Bronchial epithelial cell (primary cell): Measurements from ENCODE around the gene KRTAP10-12. TPM values are rescaled to one million over a fixed set of nuclear protein-coding genes. Genes with fewer than 3 reads are reported as not detected.
A peak's percentile ranks its signal among the peaks of the same experiment; 100 is the strongest.

Experiments used
- DNase-seq: peaks from one replicate; pipeline ENCODE4 v3.0.0-alpha.2; 2010; ENCODE audit warnings: low read depth
- FAIRE-seq: peaks from 2 replicates; lab custom pipeline; 2011; peaks lifted over from hg19 to GRCh38; lab: Jason Lieb, UNC
- H3K27me3 ChIP-seq: 2 replicates; pipeline ENCODE4 v1.5.1; 2011; ENCODE audit warnings: low read length; ENCODE audit not compliant: control insufficient read depth, insufficient read depth
- H3K36me3 ChIP-seq: 2 replicates; pipeline ENCODE4 v1.5.1; 2011; ENCODE audit warnings: low read length; ENCODE audit not compliant: control insufficient read depth, insufficient read depth
- H3K4me3 ChIP-seq: 2 replicates; pipeline ENCODE4 v1.5.1; 2011; ENCODE audit warnings: mild to moderate bottlenecking, low read depth, low read length, control low read depth
- CTCF ChIP-seq: IDR thresholded peaks from 2 replicates; pipeline ENCODE4 v1.5.1; 2011; ENCODE audit warnings: mild to moderate bottlenecking, moderate library complexity, low read length, control low read depth, inconsistent platforms; ENCODE audit not compliant: insufficient read depth, severe bottlenecking
- total RNA-seq: library from RNA; depleted of rRNA; stranded (reverse); fragments of >200 nt; gene quantifications from 2 replicates; pipeline ENCODE4 v1.2.1, GENCODE V29; 2014

KRTAP10-12 gene
- total RNA-seq, 1 donor from 2014 or later = not detected

- Histone ChIP-seq H3K36me3 (no peaks in the 10 kb centered on the region), H3K27me3 (no peaks in the 10 kb centered on the region), H3K4me3 (no peak overlapping the region)
- DNase-seq = no peak
- peak; percentile 36 for FAIRE-seq
- TF ChIP-seq CTCF = no peak
These were observed 45.8 kb upstream of the KRTAP10-12 start for GRCh38 chr21:44650973-44651675.

GRCh38 chr21:44653123-44653522 is 43.8 kb upstream of the KRTAP10-12 start:
- Histone ChIP-seq H3K36me3 (no peaks in the 10 kb centered on the region), H3K27me3 (no peaks in the 10 kb centered on the region), H3K4me3 (no peak overlapping the region)
- TF ChIP-seq CTCF = no peak
- no peak for FAIRE-seq
- no peak for DNase-seq

- H3K27me3 ChIP-seq = no peaks in the 10 kb centered on the region
- H3K36me3 ChIP-seq = no peaks in the 10 kb centered on the region
- FAIRE-seq (peak; percentile 50), DNase-seq (no peak)
- TF ChIP-seq CTCF = no peak
- no peak overlapping the region for H3K4me3 ChIP-seq
These were observed 43.1 kb upstream of the KRTAP10-12 start for GRCh38 chr21:44653656-44654575.

GRCh38 chr21:44654576-44655175 is 42.3 kb upstream of the KRTAP10-12 start, which contains the start of gene KRTAP12-4:
Gene KRTAP12-4 (minus strand): TSS chr21:44654659. CDS start chr21:44654614, 45 bp downstream.
- H3K27me3 ChIP-seq = no peaks in the 10 kb centered on the region
- FAIRE-seq (peak; percentile 91), DNase-seq (no peak)
- TF ChIP-seq CTCF = no peak
- no peaks in the 10 kb centered on the region for H3K36me3 ChIP-seq
- H3K4me3 ChIP-seq = no peak within 1 kb of the TSS

- no peak for DNase-seq
- FAIRE-seq = no peak
- H3K4me3 ChIP-seq = no peak overlapping the region
- H3K27me3 ChIP-seq = no peaks in the 10 kb centered on the region
- H3K36me3 ChIP-seq = no peaks in the 10 kb centered on the region
- TF ChIP-seq CTCF = no peak
These were observed 40.1 kb upstream of the KRTAP10-12 start for GRCh38 chr21:44656868-44657267.
